SH-SY5Y (cell line): Measurements from ENCODE around the gene OSBPL1A.

ENCODE experiments used
- GATA2 ChIP-seq: IDR thresholded peaks from 2 replicates; pipeline ENCODE4 v1.6.1; 2011; ENCODE audit warnings: mild to moderate bottlenecking, low read depth, low read length
- GATA3 ChIP-seq: IDR thresholded peaks from 2 replicates; pipeline ENCODE4 v1.6.1; 2011; ENCODE audit warnings: low read depth, mild to moderate bottlenecking, low read length, moderate library complexity

DNA sequence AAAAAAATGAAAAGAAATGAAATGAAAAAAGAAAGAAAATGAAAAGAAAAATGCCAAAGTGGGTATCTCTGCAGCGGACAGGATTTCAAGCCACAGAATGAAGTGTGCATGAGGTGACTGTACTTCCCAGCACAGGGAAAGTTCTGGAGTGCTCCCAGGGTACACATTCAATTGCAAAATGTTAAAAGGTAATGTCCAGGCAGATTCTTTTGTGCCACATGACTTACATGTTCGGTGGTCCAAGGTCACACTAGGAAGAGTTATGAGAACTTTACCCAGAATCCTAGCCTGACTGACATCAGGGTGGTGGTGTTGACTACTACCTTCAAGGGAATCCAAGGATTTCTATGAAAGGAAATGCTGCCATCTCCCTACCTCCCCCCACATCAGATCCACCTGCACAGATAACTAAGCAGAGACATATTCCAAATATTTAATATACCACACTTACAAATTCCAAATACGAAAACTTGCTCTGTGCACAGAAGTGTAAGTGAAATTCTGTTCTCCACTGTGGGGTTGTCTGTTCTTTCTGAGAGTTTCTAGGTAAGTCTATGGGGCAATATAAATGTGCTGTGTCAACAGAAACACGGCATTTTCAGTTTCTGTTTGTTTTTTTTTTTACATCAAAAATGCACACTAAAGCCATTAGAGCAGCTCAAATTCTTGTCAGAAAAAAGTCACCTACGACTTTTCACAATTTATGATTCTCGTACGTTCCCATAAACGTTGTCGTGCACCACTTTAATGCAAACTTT, 202.1 kb downstream of the OSBPL1A start:
- TF ChIP-seq GATA2 (no peak), GATA3 (no peak)
